Prostate gland (tissue), 2 donors: ENCODE measurements around the gene SUGCT. TPM values are rescaled to one million over a fixed set of nuclear protein-coding genes. Genes with fewer than 3 reads are reported as not detected.

Experiments
- DNase-seq: peaks from one replicate; pipeline ENCODE4 v3.0.0-alpha.2; 2019; ENCODE audit warnings: low spot score
- H3K27ac ChIP-seq, 2 donors: fragments of 200-600 bp; sonication (generic); 2 replicates each; pipeline ENCODE4 v1.5.1; 2017 to 2019
- H3K27me3 ChIP-seq: fragments of 200-600 bp; sonication (generic); replicated peaks from 2 replicates; pipeline ENCODE4 v1.5.1; 2019; ENCODE audit not compliant: insufficient read depth
- H3K36me3 ChIP-seq, 2 donors: fragments of 200-600 bp; sonication (generic); 1 replicate in 1 of 2; 2 replicates in 1 of 2; pipeline versions ENCODE4 v1.5.1 to v1.8.1; 2017 to 2019
- H3K4me1 ChIP-seq: fragments of 200-600 bp; sonication (generic); replicated peaks from 2 replicates; pipeline ENCODE4 v1.5.1; 2019
- H3K4me3 ChIP-seq, 2 donors: fragments of 200-600 bp; sonication (generic); 2 replicates each; pipeline ENCODE4 v1.5.1; 2017 to 2019
- H3K9me3 ChIP-seq: fragments of 200-600 bp; sonication (generic); 2 replicates; pipeline ENCODE4 v1.5.1; 2017
- CTCF ChIP-seq, 4 experiments: fragments of 200-600 bp in 2 of 4; fragments of 450-650 bp in 2 of 4; sonication (generic) in 2 of 4; IDR thresholded peaks; 1 replicate in 3 of 4; 2 replicates in 1 of 4; pipeline ENCODE4 v1.5.1; 2016 to 2019; ENCODE audit warnings: antibody characterized with exemption in 4 of 4, mild to moderate bottlenecking in 2 of 4, moderate library complexity in 2 of 4
- POLR2A ChIP-seq: fragments of 450-650 bp; IDR thresholded peaks from one replicate; pipeline ENCODE4 v1.6.1; 2016; ENCODE audit warnings: antibody characterized with exemption, mild to moderate bottlenecking
- POLR2AphosphoS5 ChIP-seq: sonication (generic); formaldehyde crosslinking; IDR thresholded peaks from one replicate; pipeline ENCODE4 v1.6.1; 2017; ENCODE audit warnings: antibody characterized with exemption
- WGBS: methylation state at CpG from one replicate; pipeline ENCODE4 v1.1.5; 2018; 5-methylcytosine and 5-hydroxymethylcytosine counted together
- intact Hi-C: fragments of 100-400 bp; cut with DNase I; formaldehyde crosslinking; loops from one replicate; pipeline ENCODE4 v1.14.2; 2022
- total RNA-seq, 2 donors: library from RNA; depleted of rRNA; stranded (reverse); fragments of >200 nt; gene quantifications; one replicate each; pipeline ENCODE4 v1.1.0, GENCODE V29; 2016

SUGCT gene
- total RNA-seq, 2 donors from 2014 or later = 2.2 to 3.2 TPM

GRCh38 chr7:40535678-40536077, 400.9 kb downstream of the SUGCT start:
- no peak overlapping the region for H3K27ac ChIP-seq
- intact Hi-C loops = no loop called here
- H3K36me3 ChIP-seq = no peaks in the 10 kb centered on the region
- no peaks in the 10 kb centered on the region for H3K27me3 ChIP-seq
- 92% methylated on average over 3 of the region's 3 CpGs for WGBS
- H3K9me3 ChIP-seq = no peaks in the 10 kb centered on the region
- DNase-seq = no peak
- no peaks in the 10 kb centered on the region for H3K4me1 ChIP-seq
- TF ChIP-seq POLR2AphosphoS5 = no peak
- no peak for TF ChIP-seq CTCF (IDR thresholded peaks at IDR 0.05)
- no peak for TF ChIP-seq POLR2A
- H3K4me3 ChIP-seq = no peak overlapping the region

DNA sequence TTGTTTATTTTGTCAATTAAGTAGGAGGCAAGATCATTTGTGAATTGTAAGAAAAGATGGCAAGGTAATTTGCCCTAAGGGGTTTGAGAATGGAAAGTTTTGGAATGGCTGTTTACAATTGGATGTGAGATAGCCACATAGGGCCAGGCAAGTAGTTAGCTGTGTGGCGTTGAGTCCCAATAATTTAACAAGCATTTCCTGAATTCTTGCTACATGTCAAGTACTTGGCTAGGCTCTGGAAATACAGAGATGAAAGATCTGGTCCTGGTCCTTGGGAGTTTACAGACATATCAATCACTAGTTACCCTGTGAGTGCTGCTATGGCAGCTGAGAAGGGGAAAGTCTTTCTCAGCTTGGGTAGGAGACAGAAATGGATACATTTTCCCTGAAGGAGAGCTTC, 401.6 kb downstream of the SUGCT start:
- DNase-seq = no peak
- TF ChIP-seq POLR2A (no peak), POLR2AphosphoS5 (no peak), CTCF (IDR thresholded peaks at IDR 0.05) (no peak)
- H3K27ac ChIP-seq = no peak overlapping the region
- H3K27me3 ChIP-seq = no peaks in the 10 kb centered on the region
- 24% methylated on average over 1 of the region's 1 CpG for WGBS
- intact Hi-C loops = no loop called here
- H3K36me3 ChIP-seq = no peaks in the 10 kb centered on the region
- no peak overlapping the region for H3K4me3 ChIP-seq
- no peaks in the 10 kb centered on the region for H3K4me1 ChIP-seq
- no peaks in the 10 kb centered on the region for H3K9me3 ChIP-seq

GRCh38 chr7:40538281-40538680, 403.5 kb downstream of the SUGCT start:
- no peak for TF ChIP-seq POLR2A
- no peak for TF ChIP-seq POLR2AphosphoS5
- no peak for TF ChIP-seq CTCF (IDR thresholded peaks at IDR 0.05)
- no peaks in the 10 kb centered on the region for H3K4me1 ChIP-seq
- no peaks in the 10 kb centered on the region for H3K27me3 ChIP-seq
- 81% methylated on average over 1 of the region's 1 CpG for WGBS
- no peaks in the 10 kb centered on the region for H3K36me3 ChIP-seq
- H3K9me3 ChIP-seq = no peaks in the 10 kb centered on the region
- DNase-seq = no peak
- no peak overlapping the region for H3K4me3 ChIP-seq
- intact Hi-C loops = no loop called here
- H3K27ac ChIP-seq = no peak overlapping the region

GRCh38 chr7:40541336-40541735, 406.5 kb downstream of the SUGCT start:
- TF ChIP-seq POLR2A (no peak), POLR2AphosphoS5 (no peak), CTCF (IDR thresholded peaks at IDR 0.05) (no peak)
- WGBS = 93% methylated on average over 1 of the region's 1 CpG
- intact Hi-C loops = no loop called here

DNA sequence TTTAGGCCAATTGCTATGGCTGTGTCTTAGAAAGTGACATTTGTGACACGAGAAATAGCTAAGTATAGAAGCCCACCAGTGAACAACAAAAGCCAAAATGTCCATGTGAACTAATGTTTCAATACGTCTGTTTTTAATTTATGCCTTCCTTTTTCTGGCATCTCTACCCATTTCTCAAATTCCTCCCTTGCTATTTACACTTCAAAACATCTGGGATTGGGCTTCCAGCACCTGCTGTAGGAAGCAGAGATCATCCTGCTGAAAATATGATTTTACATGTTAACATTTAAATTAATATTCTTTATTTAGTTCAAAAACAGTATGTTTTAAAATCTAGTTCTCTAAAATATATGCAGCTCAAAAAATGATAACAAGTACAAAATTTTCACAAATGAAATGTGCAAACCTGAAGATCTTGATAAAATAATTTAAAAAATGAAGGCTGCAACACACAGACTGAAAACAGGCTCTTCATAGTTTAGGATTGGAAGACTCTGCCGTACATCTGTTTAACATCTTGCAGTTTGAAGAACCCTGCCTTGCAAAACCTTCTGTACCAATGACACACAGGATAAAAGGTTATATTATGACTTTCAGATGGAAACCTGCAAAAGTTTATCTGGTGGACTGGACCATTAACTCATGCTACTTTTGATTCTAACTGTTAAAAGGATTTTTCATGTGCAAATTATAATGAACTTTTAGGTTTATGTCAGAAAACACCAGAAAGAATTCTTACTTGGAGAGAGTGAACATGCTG, 408.4 kb downstream of the SUGCT start:
- DNase-seq = no peak
- intact Hi-C loops = no loop called here
- H3K27ac ChIP-seq = no peak overlapping the region
- no peak overlapping the region for H3K4me3 ChIP-seq
- no peaks in the 10 kb centered on the region for H3K4me1 ChIP-seq
- H3K36me3 ChIP-seq = no peaks in the 10 kb centered on the region
- 64% methylated on average over 3 of the region's 3 CpGs for WGBS
- TF ChIP-seq POLR2A (no peak), CTCF (IDR thresholded peaks at IDR 0.05) (no peak), POLR2AphosphoS5 (no peak)
- no peaks in the 10 kb centered on the region for H3K27me3 ChIP-seq
- H3K9me3 ChIP-seq = no peaks in the 10 kb centered on the region

More at GRCh38 chr7:40541336-40541735, 406.5 kb downstream of the SUGCT start:
- no peaks in the 10 kb centered on the region for H3K27me3 ChIP-seq
- DNase-seq = no peak
- H3K36me3 ChIP-seq = no peaks in the 10 kb centered on the region
- H3K27ac ChIP-seq = no peak overlapping the region
- H3K4me1 ChIP-seq = no peaks in the 10 kb centered on the region
- no peak overlapping the region for H3K4me3 ChIP-seq
- H3K9me3 ChIP-seq = no peaks in the 10 kb centered on the region
